Posterior vena cava (tissue), 2 donors: Measurements from ENCODE around the gene ELOVL7. TPM values are rescaled to one million over a fixed set of nuclear protein-coding genes. Genes with fewer than 3 reads are reported as not detected.
"Not testable (repeated sequence)": the region's sequence is repeated elsewhere in the genome, so short reads cannot be mapped to it uniquely, and the experiment has no call there.

Experiments used
- DNase-seq: peaks from one replicate; pipeline ENCODE4 v3.0.0-alpha.2; 2020; ENCODE audit warnings: low spot score
- intact Hi-C, 2 donors: fragments of 100-400 bp; cut with DNase I; formaldehyde crosslinking; loops; one replicate each; pipeline versions ENCODE4 v1.14.1 to v1.14.2; 2022 to 2023
- total RNA-seq, 2 donors: library from RNA; stranded (reverse); fragmentation: NEBNext Ultra II Directional; extraction: Animal tissue kit (Norgen Biotek cat#: 25700); gene quantifications; one replicate each; pipeline ENCODE4 v1.2.1, GENCODE V29; 2021
- donor health status: DM: yes; HTN: yes; CAD: no.
- donor health status: DM: yes; HTN: yes; CAD: no.

ELOVL7 gene
- total RNA-seq, 2 donors from 2014 or later: 2.7 to 4.3 TPM

DNA sequence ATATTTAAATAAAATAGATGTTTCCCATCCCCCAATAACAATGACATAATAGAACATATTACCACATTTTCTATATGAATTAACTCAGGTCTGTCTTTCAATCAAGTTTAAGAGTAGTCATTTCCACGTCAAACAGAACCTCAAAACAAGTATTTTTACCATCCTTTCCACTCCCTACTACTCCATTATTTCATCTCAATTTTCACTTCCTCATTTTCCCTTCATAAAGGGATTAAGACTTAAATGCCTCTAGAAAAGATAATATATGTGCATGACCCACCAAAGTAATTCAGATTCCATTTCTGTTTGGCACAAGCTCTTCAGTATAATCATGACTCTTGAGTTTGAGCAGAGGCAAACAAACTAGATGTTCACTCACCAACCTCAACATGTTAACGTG lies 40.4 kb downstream of the ELOVL7 start:
- intact Hi-C loops: no loop called here
- DNase-seq: no peak

GRCh38 chr5:60802986-60803385 lies 41.1 kb downstream of the ELOVL7 start:
- intact Hi-C loops: no loop called here

DNA sequence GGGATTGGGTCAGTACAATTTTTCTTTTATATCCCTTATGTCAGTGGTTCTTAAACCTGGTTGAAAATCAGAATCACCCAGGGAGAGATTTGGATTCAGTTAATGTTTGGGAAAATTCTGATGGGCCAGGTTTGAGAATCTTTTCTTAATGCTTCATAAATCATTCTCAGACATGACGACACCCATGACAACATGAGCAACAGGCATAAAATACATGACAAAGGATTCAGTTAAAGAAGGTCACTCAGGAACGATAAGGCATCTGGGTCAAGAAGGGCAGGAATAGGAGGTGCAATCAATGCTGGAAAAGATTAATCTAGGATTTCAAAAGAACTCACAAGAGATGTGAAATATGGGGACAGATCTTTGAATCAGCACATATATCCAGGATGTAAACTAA lies 41.8 kb downstream of the ELOVL7 start:
- DNase-seq: no peak
- intact Hi-C loops: no loop called here

More at GRCh38 chr5:60802986-60803385, 41.1 kb downstream of the ELOVL7 start:
- DNase-seq: no peak

DNA sequence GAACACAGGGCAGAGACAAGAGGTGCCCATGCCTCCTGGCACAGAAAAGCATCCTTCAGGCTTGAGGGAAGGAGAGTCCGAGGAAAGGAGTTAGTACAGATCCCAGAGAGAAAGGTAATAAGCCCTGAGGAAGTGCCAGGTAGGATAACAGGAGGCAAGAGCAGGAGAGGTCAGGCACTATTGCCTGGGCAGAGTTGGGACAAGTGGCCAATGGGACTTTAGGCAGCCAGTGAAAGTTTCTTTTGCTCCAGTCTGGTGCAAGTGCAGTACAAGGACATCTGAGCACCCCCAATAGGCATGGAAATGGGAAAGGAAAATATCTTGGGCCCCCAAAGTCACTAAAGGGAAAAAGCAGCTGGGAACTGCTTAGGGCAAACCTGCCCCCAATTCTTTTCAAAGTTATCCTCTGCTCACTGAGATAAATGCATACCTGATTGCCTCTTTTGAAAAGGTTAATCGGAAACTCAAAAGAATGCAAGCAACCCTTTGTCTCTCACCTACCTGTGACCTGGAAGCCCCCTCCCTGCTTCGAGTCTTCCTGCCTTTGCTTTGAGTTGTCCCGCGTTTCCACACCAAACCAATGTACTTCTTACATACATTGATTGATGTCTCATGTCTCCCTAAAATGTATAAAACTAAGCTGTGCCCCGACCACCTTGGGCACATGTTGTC lies 46.5 kb downstream of the ELOVL7 start:
- intact Hi-C loops: no loop called here
- no peak for DNase-seq

DNA sequence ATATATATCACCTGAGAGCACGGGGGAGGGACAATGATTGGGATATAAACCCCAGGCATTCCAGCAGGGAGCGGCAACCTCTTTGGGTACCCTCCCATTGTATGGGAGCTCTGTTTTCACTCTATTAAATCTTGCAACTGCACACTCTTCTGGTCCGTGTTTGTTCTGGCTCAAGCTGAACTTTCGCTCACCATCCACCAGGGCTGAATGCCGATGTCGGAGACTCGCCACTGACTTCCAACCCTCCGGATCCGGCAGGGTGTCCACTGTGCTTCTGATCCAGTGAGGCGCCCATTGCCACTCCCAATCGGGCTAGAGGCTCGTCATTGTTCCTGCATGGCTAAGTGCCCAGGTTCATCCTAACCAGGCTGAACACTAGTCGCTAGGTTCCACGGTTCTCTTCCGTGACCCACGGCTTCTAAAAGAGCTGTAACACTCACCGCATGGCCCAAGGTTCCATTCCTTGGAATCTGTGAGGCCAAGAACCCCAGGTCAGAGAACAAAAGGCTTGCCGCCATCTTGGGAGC lies 48.6 kb downstream of the ELOVL7 start:
- DNase-seq, intact Hi-C loops: not testable (repeated sequence)

DNA sequence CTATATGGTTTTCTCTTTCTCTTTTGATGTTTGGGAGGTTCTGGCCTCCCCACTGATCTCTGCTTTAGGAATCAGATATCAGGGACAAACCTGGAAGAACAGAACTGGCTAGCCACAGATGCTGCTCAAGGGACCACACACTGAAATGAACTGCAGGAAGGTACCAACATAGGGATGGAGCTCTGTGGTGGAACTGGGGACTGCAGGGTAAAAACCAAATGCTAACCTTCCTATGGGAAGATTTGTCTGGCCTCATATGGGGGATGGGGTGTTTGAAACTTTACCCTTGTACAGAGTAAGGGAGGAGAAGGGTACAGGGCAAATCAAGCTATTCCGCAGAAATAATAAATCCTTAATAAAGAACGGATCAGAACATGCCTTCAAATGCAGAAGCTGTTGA lies 49.4 kb downstream of the ELOVL7 start:
- DNase-seq: no peak

GRCh38 chr5:60792438-60792837 lies 51.6 kb downstream of the ELOVL7 start:
- intact Hi-C loops: no loop called here
- DNase-seq: no peak

More for the DNA sequence above, 49.4 kb downstream of the ELOVL7 start:
- intact Hi-C loops: no loop called here

GRCh38 chr5:60789551-60789950 lies 54.5 kb downstream of the ELOVL7 start:
- intact Hi-C loops: no loop called here
- no peak for DNase-seq

DNA sequence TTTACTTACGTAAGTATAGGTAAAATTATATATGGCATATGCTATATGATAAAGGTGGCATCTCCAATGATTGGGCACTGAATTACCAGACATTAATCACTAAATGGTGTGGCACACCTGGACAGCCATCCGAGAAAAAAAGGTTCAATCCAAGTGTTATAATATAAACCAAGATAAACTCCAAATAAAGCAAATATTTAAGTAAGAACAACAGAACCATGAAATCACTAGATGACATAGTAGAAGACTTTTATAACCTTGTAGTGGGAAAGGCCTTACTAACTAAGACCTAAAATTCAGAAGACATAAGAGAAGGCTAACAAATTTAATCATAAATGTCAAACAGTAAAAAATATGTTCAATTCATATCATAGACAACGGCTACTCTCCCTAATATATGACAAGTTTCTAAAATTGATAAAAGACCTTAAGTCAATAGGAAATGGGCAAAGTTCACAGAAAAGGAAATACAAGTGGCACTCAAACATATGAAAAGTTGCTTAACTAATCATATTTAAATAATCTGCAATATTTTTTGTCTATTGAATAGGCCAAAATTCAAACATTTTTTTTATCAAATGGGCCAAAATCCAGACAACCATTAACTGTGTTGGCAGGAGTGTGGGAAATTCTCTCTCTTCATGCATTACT lies 55.1 kb downstream of the ELOVL7 start:
- no peak for DNase-seq
- intact Hi-C loops: no loop called here

DNA sequence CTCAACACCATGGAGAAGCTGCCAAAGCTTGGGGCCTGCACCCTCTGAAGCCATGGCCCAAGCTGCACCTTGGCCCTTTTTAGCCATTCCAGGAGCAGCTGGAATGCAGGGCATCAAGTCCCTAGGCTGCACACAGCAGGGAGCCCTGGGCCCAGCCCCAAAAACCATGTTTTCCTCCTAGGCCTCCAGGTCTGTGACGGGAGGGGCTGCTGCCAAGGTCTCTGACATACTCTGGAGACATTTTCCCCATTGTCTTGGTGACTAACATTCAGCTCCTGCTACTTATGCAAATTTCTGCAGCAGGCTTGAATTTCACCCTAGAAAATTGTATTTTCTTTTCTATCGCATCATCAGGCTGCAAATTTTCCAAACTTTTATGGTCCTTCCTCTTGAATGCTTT lies 64.6 kb downstream of the ELOVL7 start:
- no peak for DNase-seq
- intact Hi-C loops: no loop called here

GRCh38 chr5:60776343-60776742 lies 67.7 kb downstream of the ELOVL7 start:
- intact Hi-C loops: no loop called here
- DNase-seq: no peak

DNA sequence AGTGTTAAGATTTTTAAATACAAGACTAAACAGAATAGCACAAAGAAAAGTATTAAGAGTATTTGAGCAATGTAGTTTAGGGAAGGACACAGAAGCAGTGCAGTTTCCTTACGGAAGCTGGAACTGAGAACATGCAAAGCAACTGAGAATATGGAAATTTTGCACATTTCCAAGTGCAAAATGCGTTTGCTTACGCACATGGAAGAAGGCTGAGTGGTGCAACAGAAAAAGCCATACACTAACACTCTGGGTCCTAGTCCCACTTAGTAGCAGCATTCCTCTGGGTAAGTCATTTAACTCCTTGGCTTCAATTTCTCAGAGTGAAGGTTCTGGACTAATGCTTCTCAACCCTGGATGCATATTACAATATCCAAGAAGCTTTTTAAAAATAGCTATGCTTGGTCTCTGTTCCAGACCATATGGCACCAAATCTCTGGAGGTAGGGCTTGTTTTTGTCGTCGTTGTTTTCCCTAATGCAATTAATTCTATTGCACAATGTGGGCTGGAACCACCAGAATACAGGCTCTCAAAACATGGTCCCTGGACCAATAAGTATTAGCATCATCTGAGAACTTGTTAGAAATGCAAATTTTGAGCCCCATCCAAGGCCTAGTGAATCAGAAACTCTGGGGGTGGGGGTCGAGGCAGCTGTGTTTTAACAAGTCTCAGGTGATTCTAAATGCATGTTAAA lies 78.9 kb downstream of the ELOVL7 start:
- intact Hi-C loops: no loop called here
- DNase-seq: no peak

DNA sequence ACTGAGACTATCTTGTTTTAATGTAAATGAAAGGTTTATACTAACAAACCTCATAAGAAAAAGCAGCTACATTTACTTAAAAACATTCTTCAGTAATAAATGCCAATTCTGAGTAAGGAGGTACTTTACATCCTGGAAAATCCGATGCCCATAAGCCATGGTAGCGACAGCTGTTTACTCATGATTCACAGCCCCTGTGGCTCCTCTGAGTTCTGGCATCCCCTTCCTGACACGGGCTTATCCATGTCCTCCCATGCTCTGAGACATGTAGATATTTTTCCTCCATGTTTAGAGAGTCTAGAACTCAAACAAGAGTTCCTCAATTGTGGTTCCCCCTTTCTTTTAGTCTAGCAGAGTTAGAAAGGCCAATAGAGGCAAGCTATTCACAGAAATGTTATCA lies 81.0 kb downstream of the ELOVL7 start:
- intact Hi-C loops: no loop called here

DNA sequence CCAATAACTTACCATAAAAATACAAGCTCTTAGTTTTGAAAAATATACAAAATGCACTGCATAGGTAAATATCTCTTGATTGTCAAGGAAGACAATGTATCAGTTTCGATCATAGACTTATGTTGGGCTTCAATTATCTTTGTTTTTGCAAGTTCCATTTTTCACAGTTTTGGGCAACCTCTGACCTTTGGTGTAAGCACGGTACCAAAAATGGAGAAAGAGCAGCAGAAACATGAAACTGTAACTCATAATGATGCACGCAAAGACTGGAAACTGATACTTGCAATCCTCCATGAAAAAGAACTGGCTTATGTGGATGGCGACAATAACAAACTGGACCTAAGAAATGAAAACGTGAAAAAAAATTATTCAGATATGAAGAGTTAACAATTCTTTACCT lies 89.6 kb downstream of the ELOVL7 start:
- intact Hi-C loops: no loop called here
- DNase-seq: no peak

More for the DNA sequence above, 81.0 kb downstream of the ELOVL7 start:
- DNase-seq: no peak

- intact Hi-C loops: no loop called here
- DNase-seq: no peak
These were observed 99.4 kb downstream of the ELOVL7 start for GRCh38 chr5:60744682-60745081.

GRCh38 chr5:60743511-60744314 lies 100.4 kb downstream of the ELOVL7 start:
- intact Hi-C loops: no loop called here
- DNase-seq: no peak

DNA sequence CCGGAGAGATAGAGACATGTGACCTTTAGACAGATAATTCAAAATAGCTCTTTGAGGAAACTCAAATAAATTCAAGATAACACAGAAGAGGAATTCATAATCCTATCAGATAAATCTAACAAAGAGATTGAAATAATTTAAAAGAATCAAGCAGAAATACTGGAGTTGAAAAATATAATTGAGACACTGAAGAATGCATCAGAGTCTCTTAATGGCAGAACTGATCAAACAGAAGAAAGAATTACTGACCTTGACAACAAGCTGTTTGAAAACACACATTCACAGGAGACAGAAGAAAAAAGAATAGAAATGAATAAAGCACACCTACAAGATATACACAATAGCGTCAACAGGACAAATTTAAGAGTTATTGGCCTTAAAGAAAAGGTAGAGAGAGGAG lies 103.7 kb downstream of the ELOVL7 start:
- DNase-seq: no peak
- intact Hi-C loops: no loop called here

GRCh38 chr5:60738933-60739332 lies 105.1 kb downstream of the ELOVL7 start:
- intact Hi-C loops: no loop called here
- DNase-seq: no peak

- intact Hi-C loops: no loop called here
- DNase-seq: no peak
These were observed 105.6 kb downstream of the ELOVL7 start for GRCh38 chr5:60738461-60738860.

- DNase-seq, intact Hi-C loops: not testable (repeated sequence)
These were observed 113.2 kb downstream of the ELOVL7 start for GRCh38 chr5:60730858-60731257.
